Bronchial epithelial cell (primary cell): ENCODE data around the gene COL23A1. TPM values are rescaled to one million over a fixed set of nuclear protein-coding genes. Genes with fewer than 3 reads are reported as not detected.

ENCODE experiments used
- DNase-seq: peaks from one replicate; pipeline ENCODE4 v3.0.0-alpha.2; 2010; ENCODE audit warnings: low read depth
- FAIRE-seq: peaks from 2 replicates; lab custom pipeline; 2011; peaks lifted over from hg19 to GRCh38; lab: Jason Lieb, UNC
- H3K27me3 ChIP-seq: 2 replicates; pipeline ENCODE4 v1.5.1; 2011; ENCODE audit warnings: low read length; ENCODE audit not compliant: control insufficient read depth, insufficient read depth
- H3K36me3 ChIP-seq: 2 replicates; pipeline ENCODE4 v1.5.1; 2011; ENCODE audit warnings: low read length; ENCODE audit not compliant: control insufficient read depth, insufficient read depth
- H3K4me3 ChIP-seq: 2 replicates; pipeline ENCODE4 v1.5.1; 2011; ENCODE audit warnings: mild to moderate bottlenecking, low read depth, low read length, control low read depth
- total RNA-seq: library from RNA; depleted of rRNA; stranded (reverse); fragments of >200 nt; gene quantifications from 2 replicates; pipeline ENCODE4 v1.2.1, GENCODE V29; 2014
- TF ChIP-seq, protein P1 (sequence below): IDR thresholded peaks from 2 replicates; pipeline ENCODE4 v1.5.1; 2011; ENCODE audit warnings: mild to moderate bottlenecking, moderate library complexity, low read length, control low read depth, inconsistent platforms; ENCODE audit not compliant: insufficient read depth, severe bottlenecking

COL23A1 gene
- total RNA-seq, 1 donor from 2014 or later = 0.26 TPM

DNA sequence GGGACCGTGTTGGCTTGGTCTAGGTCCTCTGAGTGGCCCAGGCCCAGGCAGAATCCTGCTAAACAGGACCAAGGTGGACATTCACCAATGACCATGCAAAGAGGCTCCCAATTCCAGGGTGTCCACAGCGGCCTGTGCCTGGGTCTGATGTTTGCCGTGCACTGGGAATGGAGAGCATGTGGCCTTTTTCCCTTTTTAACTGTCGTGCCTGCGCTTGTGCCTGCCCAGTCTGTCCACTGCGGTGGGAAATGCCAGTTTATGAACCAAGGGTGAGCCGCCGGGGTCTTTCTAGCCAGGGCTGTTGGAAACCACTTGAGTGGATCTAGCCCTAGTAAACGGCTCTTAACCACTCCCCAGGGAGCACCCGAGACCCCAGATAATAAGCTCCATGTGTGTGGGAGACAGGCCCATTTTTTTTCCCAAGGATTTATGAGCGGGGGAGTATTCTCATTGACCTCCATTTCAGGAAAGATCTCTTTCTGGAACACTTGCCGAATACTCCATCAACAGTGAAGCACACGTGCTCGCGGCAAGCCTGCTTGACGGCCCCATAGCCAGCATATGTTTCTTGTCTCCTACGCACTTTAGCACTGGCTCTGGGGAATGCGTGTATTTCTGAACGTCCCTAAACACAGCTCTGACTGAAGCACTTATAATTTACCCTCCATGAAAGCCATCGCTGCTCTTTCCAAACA, 264.4 kb downstream of the COL23A1 start:
- DNase-seq (no peak), FAIRE-seq (no peak)
- Histone ChIP-seq H3K27me3 (peaks cover 1% of the 10 kb centered on the region), H3K36me3 (no peaks in the 10 kb centered on the region), H3K4me3 (no peak overlapping the region)
- TF ChIP-seq, protein P1, sequence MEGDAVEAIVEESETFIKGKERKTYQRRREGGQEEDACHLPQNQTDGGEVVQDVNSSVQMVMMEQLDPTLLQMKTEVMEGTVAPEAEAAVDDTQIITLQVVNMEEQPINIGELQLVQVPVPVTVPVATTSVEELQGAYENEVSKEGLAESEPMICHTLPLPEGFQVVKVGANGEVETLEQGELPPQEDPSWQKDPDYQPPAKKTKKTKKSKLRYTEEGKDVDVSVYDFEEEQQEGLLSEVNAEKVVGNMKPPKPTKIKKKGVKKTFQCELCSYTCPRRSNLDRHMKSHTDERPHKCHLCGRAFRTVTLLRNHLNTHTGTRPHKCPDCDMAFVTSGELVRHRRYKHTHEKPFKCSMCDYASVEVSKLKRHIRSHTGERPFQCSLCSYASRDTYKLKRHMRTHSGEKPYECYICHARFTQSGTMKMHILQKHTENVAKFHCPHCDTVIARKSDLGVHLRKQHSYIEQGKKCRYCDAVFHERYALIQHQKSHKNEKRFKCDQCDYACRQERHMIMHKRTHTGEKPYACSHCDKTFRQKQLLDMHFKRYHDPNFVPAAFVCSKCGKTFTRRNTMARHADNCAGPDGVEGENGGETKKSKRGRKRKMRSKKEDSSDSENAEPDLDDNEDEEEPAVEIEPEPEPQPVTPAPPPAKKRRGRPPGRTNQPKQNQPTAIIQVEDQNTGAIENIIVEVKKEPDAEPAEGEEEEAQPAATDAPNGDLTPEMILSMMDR = no peak

DNA sequence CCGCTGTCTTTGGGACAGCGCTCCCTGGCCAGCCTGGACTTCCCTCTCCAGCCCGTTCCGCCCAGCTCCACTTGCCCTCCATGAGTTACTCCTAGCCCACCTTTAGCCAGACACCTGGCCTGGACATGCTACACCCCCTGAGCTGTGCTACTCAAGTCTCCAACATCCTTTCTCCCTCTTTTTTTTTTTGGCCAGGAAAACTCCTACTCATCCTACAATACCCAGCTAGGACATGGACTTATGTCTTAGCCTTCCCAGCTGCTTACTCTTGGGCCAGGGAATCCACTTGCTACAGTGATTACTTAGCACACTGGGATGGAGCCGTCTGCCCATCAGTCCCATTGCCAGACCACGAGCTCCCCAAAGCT, 264.9 kb downstream of the COL23A1 start:
- Histone ChIP-seq H3K27me3 (peaks cover 1% of the 10 kb centered on the region), H3K36me3 (no peaks in the 10 kb centered on the region), H3K4me3 (no peak overlapping the region)
- DNase-seq = no peak
- TF ChIP-seq, protein P1 = no peak
- FAIRE-seq = no peak

DNA sequence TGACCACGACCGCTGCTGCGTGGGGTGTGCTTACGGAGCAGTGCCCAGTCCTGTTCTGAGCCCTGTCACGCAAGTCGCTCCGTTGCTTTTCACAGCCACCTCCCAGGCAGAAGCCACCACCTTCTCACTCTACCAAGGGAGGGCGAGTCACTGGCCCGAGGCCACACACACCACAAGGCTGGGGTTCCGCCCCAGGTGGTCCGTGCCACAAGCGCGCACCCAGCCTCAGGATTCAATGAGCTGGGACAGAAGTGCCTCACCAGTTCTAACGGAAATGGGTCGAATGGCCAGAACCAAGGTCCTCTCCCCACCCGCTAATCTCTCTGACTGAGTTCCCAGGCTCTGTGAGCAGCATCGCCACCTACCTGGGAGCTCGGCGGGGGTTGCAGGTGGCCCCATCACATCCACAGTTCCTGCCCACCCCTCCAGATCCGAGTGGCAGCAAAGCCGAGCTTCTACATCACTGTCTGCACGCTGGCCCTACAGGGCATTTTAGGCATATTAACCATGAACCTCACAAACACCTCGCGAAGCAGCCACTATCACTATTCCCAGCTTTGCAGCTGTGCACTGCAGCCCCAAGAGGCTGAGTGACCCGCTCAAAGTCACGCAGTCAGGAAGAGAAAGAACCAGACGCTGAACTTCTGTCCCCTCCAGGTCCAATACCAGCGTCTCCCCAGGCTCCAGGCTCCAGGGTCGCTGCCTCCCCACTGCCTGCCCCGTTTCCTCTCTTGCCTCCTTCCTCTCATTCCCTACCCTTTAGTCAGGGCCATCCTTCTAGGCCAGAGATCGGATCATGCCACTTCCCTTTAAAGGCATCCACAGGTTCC, 265.5 kb downstream of the COL23A1 start:
- no peak overlapping the region for H3K4me3 ChIP-seq
- TF ChIP-seq, protein P1 = no peak
- H3K27me3 ChIP-seq = peaks cover 1% of the 10 kb centered on the region
- FAIRE-seq (no peak), DNase-seq (no peak)
- no peaks in the 10 kb centered on the region for H3K36me3 ChIP-seq

DNA sequence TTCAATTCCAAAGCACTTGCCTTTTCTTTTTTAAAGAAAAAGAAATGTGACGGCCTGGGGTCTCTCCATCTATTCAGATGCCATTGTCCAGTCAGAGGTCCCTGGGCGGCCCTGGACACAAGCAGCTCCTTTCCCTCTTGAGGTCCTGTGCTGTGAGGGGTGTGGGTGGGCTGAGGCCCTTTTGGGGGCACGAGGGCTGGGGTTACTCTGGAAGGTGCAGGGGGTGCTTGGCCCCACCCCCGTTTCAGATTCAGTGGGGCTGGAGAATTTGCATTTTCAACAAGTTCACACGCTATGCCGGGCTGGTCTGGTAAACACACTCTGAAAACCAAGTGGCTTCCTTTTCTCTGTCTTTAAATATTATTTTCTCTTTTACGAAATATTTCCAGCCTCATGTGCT, 266.2 kb downstream of the COL23A1 start:
- H3K27me3 ChIP-seq = peaks cover 1% of the 10 kb centered on the region
- no peak for FAIRE-seq

DNA sequence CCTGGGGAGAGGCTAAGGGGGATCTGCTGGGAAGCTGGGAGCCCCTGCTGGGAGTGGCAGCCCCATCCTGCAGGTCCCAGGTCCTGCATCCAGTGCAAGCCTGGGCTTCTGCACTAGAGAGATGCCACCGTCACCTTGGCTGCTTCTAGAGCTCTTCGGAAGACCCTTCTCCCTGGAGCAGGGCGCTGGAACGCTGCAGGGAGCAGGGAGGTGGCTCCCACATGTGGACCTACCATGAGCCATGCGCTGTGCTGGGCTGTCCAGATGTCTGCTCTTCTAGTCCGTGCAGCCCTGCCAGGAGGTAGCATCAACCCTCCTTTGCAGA, 266.7 kb downstream of the COL23A1 start:
- H3K4me3 ChIP-seq = no peak overlapping the region
- no peaks in the 10 kb centered on the region for H3K36me3 ChIP-seq
- TF ChIP-seq, protein P1 = no peak
- H3K27me3 ChIP-seq = peaks cover 1% of the 10 kb centered on the region
- DNase-seq (no peak), FAIRE-seq (no peak)

More for the DNA sequence above, 266.2 kb downstream of the COL23A1 start:
- Histone ChIP-seq H3K4me3 (no peak overlapping the region), H3K36me3 (no peaks in the 10 kb centered on the region)
- TF ChIP-seq, protein P1 = no peak
- DNase-seq = no peak
